M059J (cell line): Measurements from ENCODE around the gene GRIK2. TPM values are rescaled to one million over a fixed set of nuclear protein-coding genes. Genes with fewer than 3 reads are reported as not detected.

ENCODE experiments used
- DNase-seq: peaks from one replicate; pipeline ENCODE4 v3.0.0-alpha.2; 2012; ENCODE audit warnings: low read depth
- total RNA-seq: library from RNA; depleted of rRNA; stranded (reverse); fragments of >200 nt; shearing (Covaris generic); gene quantifications from 2 replicates; pipeline ENCODE4 v1.2.3, GENCODE V29; 2014

GRIK2 gene
- total RNA-seq, 1 experiment from 2014 or later = 0.12 TPM

DNA sequence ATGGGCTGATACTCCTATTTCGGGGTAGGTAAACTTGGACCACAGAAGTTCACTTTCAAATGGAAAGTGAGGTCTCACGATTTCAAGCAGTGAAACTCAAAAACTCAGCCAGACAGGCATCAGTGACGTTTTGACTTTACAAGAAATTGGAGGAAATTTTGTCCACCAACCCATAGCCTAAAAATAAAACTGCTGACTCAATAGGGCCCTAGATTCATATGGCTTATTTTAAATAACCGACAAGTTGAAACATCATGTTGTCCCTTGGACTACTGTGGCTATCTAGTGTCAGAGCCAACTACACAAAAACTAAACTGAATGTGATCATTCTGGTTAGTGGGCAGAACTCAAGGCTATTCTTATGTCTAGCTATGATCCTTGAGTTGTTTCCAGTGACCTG, 486.3 kb downstream of the GRIK2 start:
- DNase-seq = no peak

DNA sequence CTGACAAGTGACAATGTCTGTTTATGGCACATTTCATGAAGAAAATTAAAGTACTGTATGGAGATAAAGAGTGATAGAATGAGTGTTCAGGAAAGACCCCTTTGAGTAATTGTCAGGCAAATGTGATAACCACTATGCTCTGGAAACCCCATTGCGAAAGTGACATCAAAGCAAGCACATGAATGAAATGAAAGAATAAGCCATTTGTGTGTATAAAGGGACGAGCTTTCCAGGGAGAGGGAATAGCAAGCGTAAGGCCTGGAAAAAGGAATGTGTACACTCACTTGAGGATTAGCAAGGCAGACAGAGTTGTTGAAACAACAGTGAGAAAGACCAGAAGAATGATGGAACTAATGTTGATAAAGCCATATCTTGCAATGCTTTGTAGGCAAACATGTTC, 490.0 kb downstream of the GRIK2 start:
- DNase-seq = no peak

DNA sequence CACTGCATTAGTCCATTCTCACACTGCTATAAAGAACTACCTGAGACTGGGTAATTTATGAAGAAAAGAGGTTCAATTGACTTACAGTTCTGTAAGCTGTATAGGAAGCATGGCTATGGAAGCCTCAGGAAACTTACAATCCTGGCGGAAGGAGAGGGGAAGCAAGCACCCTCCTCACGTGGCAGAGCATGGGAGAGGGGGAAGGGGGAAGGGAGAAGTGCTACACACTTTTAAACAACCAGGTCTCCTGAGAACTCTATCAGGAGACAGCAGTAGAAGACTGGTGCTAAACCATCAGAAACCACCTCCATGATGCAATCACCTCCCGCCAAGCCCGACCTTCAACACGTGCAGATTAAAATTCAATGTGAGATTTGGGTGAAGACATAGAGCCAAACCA, 494.0 kb downstream of the GRIK2 start:
- DNase-seq = no peak

DNA sequence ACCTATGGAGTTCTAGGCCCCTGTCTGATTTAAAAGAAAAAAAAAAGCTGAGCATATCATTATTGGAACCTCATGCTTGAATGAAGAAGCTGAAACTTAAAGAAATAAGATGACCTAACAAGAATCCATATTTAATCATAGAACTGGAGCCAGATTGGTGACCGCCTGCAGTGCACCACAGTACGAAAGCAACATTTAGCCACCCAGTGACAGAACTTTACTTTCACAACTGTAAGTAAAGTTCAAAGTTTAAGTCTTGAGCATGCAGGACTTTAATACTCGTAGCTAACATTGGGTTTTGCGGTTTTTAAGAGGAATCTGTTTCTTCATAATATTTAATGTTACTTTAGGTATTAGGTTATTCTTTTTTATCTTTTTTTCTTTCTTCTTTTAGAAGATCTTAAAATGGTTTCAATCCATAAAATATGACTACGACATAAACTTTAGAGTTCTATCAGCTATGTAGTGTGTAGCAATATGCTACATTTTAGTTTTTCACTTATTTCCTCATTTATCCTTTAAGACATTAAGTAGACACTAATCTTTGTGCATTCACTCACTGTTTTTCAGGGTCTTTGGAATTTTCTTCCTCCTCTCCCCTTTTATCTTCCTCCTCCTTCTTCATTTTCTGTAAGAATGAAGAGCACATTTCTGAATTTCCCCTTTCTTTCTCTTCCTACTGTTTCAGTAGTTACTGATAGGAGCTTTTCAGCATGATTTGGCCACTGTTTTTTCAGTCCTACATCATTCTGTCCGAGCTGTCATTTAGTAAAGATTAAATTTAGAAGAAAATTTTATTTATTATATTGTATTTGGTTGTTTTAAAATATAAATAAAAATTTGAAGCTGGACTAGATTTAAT, 514.1 kb downstream of the GRIK2 start:
- no peak for DNase-seq

DNA sequence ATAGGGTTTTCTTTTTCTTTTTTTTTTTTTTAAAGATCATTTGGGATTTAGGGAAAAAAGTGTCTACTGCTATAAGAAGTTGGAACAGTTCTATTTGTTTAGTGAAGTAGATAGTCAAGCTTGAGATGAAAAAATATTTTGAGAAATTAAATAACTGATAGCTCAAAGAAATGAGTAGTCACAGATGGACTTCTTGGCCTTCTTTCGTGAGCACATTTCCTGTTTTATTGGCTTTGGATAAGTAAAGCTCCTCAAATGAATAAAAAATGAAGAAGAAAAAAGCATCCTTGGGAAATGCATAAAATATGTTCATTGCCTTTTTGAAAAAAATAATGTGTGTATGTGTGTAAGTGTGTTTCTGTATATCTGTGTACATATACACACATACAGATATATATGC, 515.9 kb downstream of the GRIK2 start:
- DNase-seq = no peak

DNA sequence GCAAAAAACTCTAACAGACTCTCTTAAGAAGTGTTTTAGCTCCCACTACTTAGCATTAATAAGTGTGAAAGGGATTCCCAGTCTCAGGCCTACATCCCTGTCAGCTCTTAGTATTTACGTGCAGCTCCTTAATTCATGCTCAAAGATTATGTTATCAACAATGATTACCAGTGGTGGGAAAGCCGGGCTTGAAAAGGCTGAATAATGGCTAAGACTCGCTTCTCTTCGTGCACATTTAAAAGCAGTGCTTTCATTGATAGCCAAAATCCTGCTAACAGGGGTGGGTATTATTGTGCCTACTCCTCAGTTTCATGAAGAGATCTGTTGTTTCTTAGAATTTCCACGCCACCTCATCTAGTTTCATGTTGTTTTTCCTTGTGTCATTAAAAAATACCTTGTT, 518.8 kb downstream of the GRIK2 start:
- DNase-seq = no peak

DNA sequence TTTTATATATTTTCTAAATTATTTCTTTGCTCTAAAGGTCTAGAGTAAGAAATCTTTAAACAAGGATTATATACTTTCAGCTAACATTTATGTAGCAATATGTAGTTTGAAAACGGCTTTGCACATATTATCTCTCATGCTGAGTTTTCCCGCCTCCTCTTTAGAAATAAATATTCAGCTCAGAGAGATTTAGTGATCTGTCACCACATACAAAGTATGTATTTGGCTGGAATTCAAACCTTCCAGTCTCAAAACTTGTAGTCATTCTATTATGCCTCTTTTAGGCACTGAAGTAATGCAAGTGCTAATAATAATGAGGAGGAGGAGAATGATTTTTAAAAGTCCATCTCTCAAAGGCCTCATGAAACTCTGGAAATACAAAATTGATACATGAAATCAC, 525.0 kb downstream of the GRIK2 start:
- no peak for DNase-seq

DNA sequence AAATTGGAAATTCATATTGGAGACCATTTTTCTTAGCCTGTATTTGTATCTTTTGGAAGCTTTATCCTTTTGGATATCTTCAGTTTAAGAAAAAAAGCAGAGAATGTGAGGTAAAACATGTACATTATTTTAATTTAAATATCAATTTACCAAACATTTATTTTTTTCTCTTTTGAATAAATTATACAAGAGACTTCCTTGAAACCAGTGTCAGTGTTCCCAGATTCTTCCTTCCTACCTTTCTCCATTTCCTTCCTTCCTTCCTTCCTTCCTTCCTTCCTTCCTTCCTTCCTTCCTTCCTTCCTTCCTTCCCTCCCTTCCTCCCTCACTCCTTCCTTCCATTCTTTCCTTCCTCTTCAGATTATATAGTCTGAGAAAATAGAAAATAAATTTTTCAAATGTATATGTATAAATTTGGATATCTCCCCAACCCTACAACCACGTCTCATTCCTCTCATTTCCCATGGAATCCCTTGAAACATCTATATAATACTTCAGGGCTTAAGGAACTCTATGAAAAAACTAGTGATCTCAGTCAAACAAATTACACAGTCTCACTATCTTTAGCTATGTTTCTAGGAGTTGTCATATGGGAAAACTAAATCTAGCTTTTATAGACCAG, 528.4 kb downstream of the GRIK2 start:
- DNase-seq = no peak

DNA sequence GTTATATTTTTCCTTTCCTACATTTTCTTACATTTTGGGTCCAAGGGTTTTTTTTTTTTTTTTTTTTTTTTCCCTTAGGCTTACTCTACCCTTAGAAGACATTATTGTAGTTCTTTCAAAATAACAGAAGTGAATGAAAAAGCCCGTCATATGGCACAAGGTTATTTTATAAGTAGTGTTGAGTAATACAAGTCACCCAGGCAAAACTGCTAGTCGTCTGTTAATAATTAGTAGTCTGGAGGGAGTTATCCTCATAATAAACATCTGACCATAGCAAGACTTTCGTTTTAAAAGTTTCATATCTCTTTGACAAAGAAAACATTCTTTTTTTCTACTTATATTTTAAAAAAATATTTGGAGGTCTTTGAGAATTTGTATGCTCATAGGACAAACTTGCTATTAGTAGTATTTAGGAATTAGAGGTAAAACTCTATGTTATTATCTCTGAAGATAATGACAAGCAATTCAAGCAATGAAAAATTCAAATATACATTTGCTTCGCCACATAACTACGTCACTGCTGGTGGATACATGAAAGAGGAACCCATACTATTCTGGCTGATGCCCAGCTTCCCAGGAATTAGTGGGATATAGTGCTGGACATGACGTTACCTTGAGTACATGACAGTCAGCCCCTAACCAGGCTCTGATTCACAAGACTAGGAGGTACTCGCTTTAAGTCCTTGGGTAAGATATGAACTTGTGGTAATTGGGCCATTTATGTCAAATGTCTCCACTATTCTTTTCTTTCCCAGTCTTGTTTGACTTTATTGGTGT, 532.8 kb downstream of the GRIK2 start:
- no peak for DNase-seq

DNA sequence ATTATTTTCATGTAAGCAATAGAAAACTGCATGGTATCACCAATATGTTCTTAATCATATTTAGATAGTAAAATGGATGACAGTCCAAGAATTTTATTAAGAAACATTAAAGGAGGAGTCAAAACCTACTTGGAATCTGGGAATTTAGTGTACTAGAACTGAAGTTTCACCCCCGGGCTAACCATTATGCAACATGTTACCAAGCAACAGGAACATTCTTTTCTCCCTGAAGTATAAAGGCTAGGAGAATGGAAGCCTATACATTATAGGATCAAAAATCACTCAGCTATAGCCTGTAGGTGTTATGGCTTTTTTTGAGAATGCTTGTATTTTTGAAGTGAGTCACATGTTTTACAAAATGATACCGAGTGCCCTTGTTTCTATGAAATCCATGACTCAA, 538.3 kb downstream of the GRIK2 start:
- peak; percentile 2 for DNase-seq

DNA sequence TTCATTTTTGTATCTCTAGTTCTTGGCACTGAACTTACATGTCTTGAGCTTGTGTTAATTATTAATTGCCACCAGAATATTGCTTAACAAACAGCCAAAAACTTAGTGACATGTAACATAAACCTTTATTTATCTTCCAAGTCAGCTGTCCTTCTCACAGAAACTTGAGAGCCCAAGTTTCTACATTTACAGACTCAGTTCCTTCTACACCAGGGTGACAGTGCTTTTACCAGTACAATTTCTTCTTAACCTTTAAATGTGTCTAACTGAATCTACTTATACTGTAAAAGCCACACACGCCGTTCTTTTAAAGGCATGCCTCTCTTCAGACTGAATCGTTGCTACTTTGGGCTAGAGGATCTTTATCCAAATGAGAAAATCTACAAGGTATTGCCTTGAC, 539.2 kb downstream of the GRIK2 start:
- no peak for DNase-seq

DNA sequence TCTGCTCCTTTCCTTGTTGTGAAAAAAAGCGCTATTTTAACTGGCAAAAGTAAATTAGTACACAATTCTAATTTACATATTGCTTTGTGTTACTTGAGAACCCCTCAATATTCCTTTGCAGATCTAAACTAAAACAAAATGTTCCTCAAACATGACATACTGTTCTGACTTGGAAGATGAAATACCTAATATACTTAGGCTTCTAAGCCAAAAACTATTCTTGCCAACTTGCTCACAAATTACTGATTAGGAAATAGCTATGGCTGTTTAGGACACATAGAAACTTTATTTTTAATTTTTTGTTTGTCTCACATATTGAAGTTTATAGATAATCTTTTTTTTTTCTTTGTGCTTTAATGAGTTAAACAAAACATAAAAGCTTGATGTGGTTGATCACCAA, 542.2 kb downstream of the GRIK2 start:
- no peak for DNase-seq

DNA sequence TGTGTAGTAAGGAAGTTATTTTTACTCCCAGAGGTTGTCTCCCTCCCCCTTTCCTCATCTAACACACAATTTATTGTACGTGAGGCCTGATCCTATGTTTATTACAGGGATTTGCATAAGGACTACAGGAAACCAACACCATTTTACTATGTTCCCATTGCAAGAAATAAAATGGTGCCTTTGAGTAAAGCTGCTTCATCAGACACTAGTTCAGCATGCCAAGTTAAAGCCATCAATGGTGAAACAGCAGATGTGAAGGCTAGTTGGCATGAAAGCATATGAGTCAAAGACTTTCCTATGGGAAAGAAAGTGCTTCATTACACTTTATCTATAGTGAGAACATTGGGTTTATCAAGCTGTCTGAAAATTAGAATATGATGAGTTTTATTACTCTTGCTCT, 543.0 kb downstream of the GRIK2 start:
- no peak for DNase-seq

DNA sequence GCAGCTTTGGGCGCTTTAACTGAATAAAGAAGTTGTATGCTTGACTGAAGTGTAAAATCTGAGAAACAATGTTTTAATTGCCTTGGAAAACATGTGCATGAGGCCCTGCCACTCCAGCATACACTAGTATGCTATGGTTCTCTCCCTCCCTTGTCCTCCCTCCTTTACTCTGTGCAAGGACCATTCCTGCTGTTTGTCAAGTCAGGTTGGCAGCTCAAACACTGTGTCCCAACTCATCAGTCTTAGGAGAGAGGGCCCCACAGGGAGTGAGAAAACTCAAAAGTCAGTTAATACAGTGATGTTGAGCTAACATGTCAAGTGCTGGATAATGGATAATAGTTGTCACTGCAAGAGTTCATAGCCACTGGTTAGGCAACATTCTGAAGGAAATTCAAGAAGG, 543.6 kb downstream of the GRIK2 start:
- no peak for DNase-seq

DNA sequence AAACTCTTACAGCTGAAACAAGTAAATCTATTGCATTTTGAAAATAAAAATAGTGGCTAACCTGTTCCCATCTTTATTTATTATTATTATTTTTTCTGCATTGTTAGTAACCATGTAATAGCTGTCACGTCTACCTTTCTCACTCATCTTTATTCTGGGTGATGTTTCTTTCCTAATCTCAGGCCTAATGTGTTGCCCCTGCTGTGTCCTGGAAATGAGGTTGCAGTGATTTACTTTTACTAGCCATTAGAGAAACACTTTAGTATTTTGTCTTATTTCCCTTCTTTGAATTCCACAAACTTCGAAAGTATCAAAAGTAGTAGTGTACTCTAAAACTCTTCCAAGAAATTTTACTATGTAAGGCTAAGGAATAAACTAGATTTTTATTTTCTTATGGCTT, 546.9 kb downstream of the GRIK2 start:
- no peak for DNase-seq

DNA sequence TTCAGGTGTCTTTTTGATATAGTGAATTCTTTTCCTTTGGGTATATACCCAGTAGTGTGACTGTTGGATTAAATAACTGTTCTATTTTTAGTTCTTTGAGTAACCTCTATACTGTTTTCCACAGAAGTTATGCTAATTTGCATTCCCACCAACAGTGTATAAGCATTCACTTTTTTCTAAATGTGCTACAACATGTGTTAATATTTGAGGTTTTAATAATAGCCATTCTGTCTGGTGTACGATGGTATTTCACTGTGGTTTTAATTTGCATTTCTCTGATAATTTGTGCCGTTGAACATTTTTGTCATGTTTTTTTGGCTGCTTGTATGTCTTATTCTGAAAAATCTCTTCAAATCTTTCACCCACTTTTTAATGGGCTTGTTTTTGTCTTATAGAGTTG, 563.5 kb downstream of the GRIK2 start:
- peak; percentile 2 for DNase-seq

DNA sequence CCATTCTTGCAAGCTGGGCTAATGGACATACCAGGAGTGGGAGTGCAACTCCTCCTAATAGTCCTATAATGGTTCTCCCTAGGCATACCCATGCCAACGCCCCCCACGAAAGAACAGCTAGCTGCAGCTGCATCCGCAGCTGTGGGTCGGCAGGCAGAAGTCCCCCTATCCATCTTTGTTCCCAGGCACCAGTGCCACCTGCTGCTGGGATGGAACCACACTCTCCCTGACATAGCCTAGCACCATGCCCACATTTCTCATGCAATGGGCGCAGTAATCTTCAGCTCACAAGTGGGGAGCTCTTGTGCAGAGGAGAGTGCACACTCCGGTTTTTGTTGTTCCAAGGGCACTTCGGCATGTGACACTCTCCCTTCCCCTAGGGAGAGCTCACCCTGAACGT, 567.8 kb downstream of the GRIK2 start:
- DNase-seq = no peak

DNA sequence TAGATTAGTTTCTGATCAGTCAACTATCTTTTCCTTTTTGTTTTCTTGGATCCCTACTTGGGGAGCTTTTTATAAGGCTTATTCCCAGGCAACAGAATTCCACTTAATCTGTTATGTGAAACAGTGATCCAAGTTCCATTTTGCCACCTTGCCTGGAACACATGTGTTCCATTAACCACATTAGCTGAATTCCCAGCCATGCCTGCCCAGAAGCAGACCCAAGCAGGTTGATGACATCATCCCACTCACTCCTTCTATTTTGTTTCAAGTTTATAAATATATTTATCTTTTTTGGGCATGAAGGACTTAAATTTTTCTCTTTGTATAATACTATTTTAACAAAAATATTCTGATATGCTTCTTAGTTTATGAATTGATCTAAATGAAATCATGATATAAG, 587.4 kb downstream of the GRIK2 start:
- DNase-seq = no peak

DNA sequence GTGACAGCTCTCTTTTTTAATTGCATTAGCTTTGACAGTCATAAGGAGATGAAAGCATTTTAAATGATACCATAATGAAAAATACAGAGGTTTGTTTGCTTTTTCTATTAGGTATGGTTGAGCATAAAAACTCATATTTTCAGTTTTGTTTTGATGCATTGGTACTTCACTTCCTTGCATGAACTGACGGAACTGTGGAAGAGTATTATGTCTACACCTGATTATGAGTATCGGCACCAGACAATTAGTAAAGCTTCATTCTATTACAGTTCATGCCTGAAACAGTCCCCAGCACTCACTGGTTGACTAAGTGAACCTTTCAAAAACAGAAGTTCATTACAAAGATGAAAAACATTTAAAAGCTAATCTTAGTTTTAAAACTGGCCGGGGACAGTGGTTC, 593.0 kb downstream of the GRIK2 start:
- DNase-seq = no peak

DNA sequence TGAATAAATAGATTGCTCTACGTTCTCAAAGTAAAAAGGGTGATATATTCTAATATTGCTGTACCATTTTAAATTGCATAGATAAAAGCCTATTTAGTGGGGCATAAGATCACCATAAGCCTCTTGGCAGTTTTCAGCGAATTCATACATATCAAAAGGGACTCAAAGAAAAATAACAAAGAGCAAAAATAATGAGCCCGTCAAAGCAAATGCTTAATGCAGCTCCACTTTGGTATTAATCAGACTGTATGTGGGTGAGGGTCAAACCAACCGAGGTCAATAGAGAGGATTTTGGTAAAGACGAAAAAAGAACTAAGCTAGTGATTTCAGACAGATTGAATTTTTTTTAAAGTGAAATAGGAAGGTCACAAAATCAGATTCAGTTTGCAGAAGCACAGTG, 598.8 kb downstream of the GRIK2 start:
- no peak for DNase-seq

DNA sequence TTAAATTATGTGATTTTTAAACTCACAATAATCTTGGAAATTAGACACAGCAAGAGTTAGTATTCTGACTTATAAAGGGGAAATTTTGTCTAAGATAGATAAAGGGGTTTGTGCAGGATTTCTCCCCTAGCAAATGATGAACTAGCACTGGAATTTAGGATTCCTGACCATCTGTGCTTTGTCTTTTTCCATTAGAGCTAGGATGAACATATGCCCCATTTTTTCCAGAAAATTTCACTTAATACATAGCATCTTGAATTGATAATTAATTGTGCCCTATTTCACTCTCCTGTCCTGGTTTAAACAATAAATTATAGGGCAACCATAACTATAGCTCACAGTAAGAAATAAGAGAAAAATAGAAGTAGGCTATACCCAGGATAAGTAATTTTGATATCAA, 601.0 kb downstream of the GRIK2 start:
- DNase-seq = no peak

DNA sequence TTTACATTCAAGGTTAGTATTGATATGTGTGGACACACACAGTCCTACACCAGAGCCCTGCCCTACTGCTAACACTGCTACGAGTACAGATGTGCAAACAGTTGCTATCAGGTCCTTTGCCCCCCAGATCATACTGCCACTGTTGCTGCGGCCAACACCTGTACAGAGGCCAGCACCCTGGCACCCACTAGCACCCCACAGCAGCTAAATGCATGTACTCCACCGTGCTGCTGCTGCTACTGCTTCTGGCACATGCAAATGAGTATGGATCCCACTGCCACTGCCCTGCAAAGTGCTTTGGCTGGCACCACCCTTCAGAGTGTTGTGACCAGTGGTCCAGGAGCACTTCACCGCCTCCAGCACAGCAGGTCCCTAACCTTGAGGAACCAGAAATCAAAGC, 621.9 kb downstream of the GRIK2 start:
- DNase-seq = no peak

DNA sequence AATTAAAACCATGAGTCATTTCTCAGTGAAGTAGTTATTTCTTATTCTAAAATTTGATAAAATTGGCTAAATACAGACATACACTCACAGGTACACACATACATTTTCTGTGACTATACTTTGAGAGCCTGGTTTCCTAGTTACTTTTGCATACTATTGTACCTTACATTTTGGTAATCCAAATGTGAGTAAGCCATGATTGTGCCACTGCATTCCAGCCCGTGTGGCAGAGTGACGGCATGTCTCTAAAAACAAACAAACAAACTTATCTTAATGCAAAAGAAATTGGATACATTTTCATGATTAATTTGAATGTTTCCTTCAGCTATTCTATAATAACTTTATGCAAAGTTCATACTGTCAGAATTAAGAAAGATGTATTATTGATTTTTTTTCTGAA, 628.8 kb downstream of the GRIK2 start:
- DNase-seq = no peak
